Esophagus (tissue), 2 donors: Measurements from ENCODE around the gene CENPS. TPM values are rescaled to one million over a fixed set of nuclear protein-coding genes. Genes with fewer than 3 reads are reported as not detected.
A peak's percentile ranks its signal among the peaks of the same experiment; 100 is the strongest.

Experiments
- H3K27ac ChIP-seq, 2 donors: one replicate each; pipeline ENCODE4 v1.5.1; 2013; ENCODE audit warnings: low read depth in 2 of 2, mild to moderate bottlenecking in 2 of 2, inconsistent platforms in 1 of 2, low read length in 1 of 2, moderate library complexity in 1 of 2
- H3K27me3 ChIP-seq, 2 donors: one replicate each; pipeline ENCODE4 v1.6.1; 2013; ENCODE audit warnings: low read length in 2 of 2, control low read depth in 1 of 2, mild to moderate bottlenecking in 1 of 2; ENCODE audit not compliant: insufficient read depth in 2 of 2, control insufficient read depth in 1 of 2
- H3K36me3 ChIP-seq, 2 donors: one replicate each; pipeline ENCODE4 v1.6.1; 2013; ENCODE audit warnings: low read length in 1 of 2; ENCODE audit not compliant: control insufficient read depth in 2 of 2, insufficient read depth in 2 of 2
- H3K4me1 ChIP-seq, 2 donors: one replicate each; pipeline ENCODE4 v1.6.1; 2013; ENCODE audit warnings: low read length in 1 of 2; ENCODE audit not compliant: control insufficient read depth in 2 of 2, insufficient read depth in 2 of 2
- H3K4me3 ChIP-seq, 2 donors: one replicate each; pipeline ENCODE4 v1.5.1; 2013; ENCODE audit warnings: low read length in 2 of 2, mild to moderate bottlenecking in 2 of 2, low read depth in 1 of 2, moderate library complexity in 1 of 2
- H3K9me3 ChIP-seq, 2 donors: one replicate each; pipeline ENCODE4 v1.6.1; 2013; ENCODE audit warnings: mild to moderate bottlenecking in 2 of 2, low read depth in 1 of 2, low read length in 1 of 2, moderate library complexity in 1 of 2; ENCODE audit not compliant: control insufficient read depth in 2 of 2, insufficient read depth in 1 of 2
- WGBS, 2 donors: extraction: QIAGEN DNeasy Blood & Tissue Kit; methylation state at CpG; one replicate each; pipeline ENCODE4 v1.1.7; 2013; 5-methylcytosine and 5-hydroxymethylcytosine counted together
- polyA plus RNA-seq, 2 donors: library from polyadenylated mRNA; stranded (reverse); fragments of 200-250 nt; gene quantifications; one replicate each; pipeline ENCODE4 v1.2.3, GENCODE V29; 2013
- donor health status: healthy with polysubstance abuse.
- donor health status: Bipolar disorder and iron deficiency.

CENPS gene
- polyA plus RNA-seq, 2 donors = 15.3 to 17.8 TPM

GRCh38 chr1:10396870-10397269 is 33.4 kb upstream of the CENPS start:
- Histone ChIP-seq H3K36me3 (peaks cover 0 to 3% of the 10 kb centered on the region in 2 donors), H3K27me3 (no peaks in the 10 kb centered on the region)
- 84 to 88% methylated on average over 3 of the region's 3 CpGs for WGBS, 2 donors

DNA sequence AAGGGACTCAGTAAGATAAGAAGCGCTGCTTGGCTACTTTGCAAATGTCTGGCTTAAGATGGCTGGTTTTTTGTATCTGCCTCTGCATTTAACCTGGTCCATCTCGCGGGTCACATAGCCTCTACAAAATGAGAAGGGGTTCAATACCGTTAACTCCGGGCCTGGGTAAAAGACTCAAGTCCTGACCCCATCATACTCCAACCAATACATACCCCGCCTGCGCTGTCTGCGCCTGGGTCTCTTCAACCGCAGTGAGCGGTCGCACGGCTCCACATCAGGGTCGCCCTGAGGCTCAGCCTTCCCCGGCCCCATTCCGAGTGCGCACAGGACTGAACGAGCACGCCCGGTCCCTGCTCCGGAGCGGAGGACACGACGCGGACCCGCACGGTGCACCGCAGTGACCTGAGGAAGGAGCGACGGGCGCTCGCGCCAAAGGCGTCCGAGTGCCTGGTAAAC is 31.9 kb upstream of the CENPS start:
- no peaks in the 10 kb centered on the region for H3K27me3 ChIP-seq
- peak overlapping the region; percentile 73 to 84 for H3K27ac ChIP-seq
- 1% methylated on average over 34 of the region's 34 CpGs for WGBS, 2 donors
- no peaks in the 10 kb centered on the region for H3K9me3 ChIP-seq
- H3K36me3 ChIP-seq = peaks cover 0 to 3% of the 10 kb centered on the region in 2 donors
- peaks cover 0 to 6% of the 10 kb centered on the region in 2 donors for H3K4me1 ChIP-seq
- peak overlapping the region; percentile 84 to 96 for H3K4me3 ChIP-seq

More at GRCh38 chr1:10396870-10397269, 33.4 kb upstream of the CENPS start:
- Histone ChIP-seq H3K4me1 (peaks cover 0 to 4% of the 10 kb centered on the region in 2 donors), H3K4me3 (no peak overlapping the region), H3K9me3 (no peaks in the 10 kb centered on the region), H3K27ac (no peak overlapping the region)

DNA sequence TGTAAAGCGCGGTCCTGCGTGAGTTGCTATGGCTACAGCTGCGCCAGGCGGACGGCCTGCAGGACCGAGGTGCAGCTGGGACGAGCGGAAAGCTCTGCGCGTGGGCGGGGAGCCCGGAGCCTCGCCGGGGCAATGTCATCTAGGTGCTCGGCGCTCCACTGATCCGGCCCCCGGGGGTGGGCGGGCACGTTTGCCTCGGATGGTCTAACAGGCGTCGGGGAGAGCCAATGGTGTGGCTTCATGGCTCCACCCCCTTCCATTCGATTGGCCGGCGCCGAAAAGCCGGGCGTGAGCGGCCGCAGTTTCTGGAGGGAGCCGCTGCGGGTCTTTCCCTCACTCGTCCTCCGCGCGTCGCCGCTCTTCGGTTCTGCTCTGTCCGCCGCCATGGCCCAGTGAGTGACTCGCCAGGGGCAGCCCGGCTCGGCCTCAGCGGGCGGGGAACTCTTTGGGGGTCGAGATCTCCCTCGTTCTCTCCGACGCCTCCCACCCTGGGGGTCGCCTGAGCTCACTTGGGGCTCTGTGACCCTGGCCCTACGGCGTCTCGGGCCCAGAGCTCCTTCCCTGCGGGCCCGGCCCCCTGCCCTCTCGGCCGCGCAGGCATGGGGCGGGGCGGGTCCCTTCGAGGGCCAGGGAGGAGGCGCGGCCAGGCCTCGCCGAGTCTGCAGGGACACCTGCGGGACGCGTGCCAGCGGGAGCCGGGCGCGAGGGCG is 31.3 kb upstream of the CENPS start, which contains the start of gene PGD:
PGD (plus strand) TSS at position 331 of the 710 bp plus-strand sequence; CDS start at position 385, 54 bp downstream.
- H3K27ac ChIP-seq = peak within 1 kb of the TSS; percentile 95 to 98
- H3K36me3 ChIP-seq = peaks cover 0 to 5% of the 10 kb centered on the region in 2 donors
- peak within 1 kb of the TSS; percentile 84 to 96 for H3K4me3 ChIP-seq
- no peaks in the 10 kb centered on the region for H3K9me3 ChIP-seq
- H3K27me3 ChIP-seq = no peaks in the 10 kb centered on the region
- WGBS, 2 donors = 0 to 1% methylated on average over 74 to 76 of the region's 76 CpGs
- H3K4me1 ChIP-seq = peaks cover 0 to 6% of the 10 kb centered on the region in 2 donors

DNA sequence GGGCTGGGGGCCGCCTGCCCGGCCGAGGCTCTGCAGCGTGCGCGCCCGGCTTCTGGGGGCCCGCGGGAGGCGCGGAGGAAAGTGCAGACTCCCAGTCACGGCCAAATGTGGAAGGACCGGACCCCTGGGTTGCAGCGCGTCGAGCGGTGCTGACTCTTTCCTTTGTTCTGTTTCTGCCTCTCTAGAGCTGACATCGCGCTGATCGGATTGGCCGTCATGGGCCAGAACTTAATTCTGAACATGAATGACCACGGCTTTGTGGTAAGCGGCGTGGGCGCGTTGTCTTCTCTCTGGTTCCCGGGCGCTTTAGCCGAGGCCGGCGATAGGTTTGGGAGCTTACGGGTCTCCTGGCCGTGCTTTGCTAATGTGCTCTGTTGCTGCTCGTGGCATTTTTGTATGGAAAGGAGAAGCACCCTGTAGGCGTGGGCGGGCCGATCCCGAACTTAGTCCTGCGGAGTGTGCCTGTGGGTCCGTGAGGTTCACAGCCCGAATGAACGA is 30.7 kb upstream of the CENPS start:
- H3K27ac ChIP-seq = peak overlapping the region; percentile 95 to 98
- peak overlapping the region; percentile 84 to 96 for H3K4me3 ChIP-seq
- H3K9me3 ChIP-seq = no peaks in the 10 kb centered on the region
- H3K27me3 ChIP-seq = no peaks in the 10 kb centered on the region
- 1% methylated on average over 42 of the region's 42 CpGs for WGBS, 2 donors
- peaks cover 0 to 6% of the 10 kb centered on the region in 2 donors for H3K4me1 ChIP-seq
- H3K36me3 ChIP-seq = peaks cover 0 to 9% of the 10 kb centered on the region in 2 donors

DNA sequence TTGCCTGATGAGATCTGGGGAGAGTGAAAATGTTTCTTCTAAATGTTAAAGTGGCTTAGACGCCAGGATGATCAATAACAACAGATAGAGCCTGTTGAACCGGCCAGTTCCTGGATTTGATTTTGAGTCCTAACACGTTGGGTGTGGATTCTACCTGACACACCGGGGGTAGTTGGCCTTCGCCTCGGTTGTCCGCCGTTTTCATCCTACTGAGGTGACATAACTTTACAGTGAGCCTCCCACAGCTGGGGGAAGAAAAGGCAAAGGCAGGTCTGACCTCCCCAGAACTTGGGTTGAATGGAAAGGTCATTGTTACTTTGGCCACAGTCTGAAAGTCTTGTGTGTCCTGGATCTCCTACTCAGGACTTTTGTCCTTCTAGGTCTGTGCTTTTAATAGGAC is 30.2 kb upstream of the CENPS start:
- 34 to 37% methylated on average over 8 of the region's 8 CpGs for WGBS, 2 donors
- peaks cover 0 to 6% of the 10 kb centered on the region in 2 donors for H3K4me1 ChIP-seq

DNA sequence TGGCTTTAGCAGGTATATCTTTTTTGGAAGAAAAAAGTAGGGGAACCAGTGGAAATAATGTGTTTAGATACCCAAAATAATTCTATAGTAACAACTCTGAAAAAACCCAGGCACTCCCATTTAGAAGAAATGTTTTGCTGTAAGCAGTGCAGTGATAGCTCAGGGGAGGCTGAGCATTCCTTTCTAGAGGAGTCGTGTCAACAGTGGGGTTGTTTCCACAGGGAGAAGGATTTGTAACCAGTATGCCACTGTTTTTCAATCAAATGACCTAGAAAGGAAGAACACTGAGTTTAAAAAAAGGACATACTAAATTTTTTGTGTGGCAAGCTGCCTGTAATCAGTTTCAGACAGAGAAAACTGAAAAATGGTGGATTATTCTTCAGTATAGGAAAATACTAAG is 29.0 kb upstream of the CENPS start:
- Histone ChIP-seq H3K27me3 (no peaks in the 10 kb centered on the region), H3K36me3 (peaks cover 4 to 17% of the 10 kb centered on the region in 2 donors), H3K27ac (no peak overlapping the region), H3K9me3 (no peaks in the 10 kb centered on the region), H3K4me1 (peaks cover 0 to 6% of the 10 kb centered on the region in 2 donors), H3K4me3 (peak overlapping the region in 1 of 2 donors; percentile 84)
- WGBS, 2 donors = 61 to 63% methylated on average over 1 of the region's 1 CpG

More for the DNA sequence above, 30.2 kb upstream of the CENPS start:
- H3K27ac ChIP-seq = peak overlapping the region; percentile 95 to 98
- no peaks in the 10 kb centered on the region for H3K9me3 ChIP-seq
- H3K27me3 ChIP-seq = no peaks in the 10 kb centered on the region
- peaks cover 0 to 13% of the 10 kb centered on the region in 2 donors for H3K36me3 ChIP-seq
- peak overlapping the region; percentile 84 to 96 for H3K4me3 ChIP-seq

- Histone ChIP-seq H3K27me3 (no peaks in the 10 kb centered on the region), H3K9me3 (no peaks in the 10 kb centered on the region), H3K36me3 (peaks cover 14 to 30% of the 10 kb centered on the region in 2 donors), H3K4me1 (peaks cover 0 to 6% of the 10 kb centered on the region in 2 donors), H3K4me3 (no peak overlapping the region), H3K27ac (peak overlapping the region in 1 of 2 donors; percentile 40)
- WGBS, 2 donors = 90 to 94% methylated on average over 9 of the region's 9 CpGs
These were observed 27.4 kb upstream of the CENPS start for GRCh38 chr1:10402729-10403274.

DNA sequence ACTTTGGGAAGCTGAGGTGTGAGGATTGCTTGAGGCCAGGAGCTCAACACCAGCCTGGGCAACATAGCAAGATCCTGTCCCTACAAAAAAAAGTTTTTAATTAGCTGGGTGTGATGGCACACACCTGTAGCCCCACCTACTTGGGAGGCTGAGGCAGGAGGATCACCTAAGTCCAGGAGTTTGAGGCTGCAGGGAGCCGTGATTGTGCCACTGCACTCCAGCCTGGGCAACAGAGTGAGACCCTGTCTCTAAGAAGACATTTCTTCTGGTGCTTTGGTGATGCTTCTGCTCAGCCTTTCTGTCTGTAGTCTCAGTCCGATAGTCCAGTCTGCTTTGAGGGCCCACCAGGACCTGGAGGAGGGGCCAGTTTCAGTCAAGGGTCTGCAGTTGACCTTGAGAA is 23.0 kb upstream of the CENPS start:
- Histone ChIP-seq H3K27ac (no peak overlapping the region), H3K27me3 (no peaks in the 10 kb centered on the region), H3K36me3 (peaks cover 34 to 58% of the 10 kb centered on the region in 2 donors), H3K4me3 (no peak overlapping the region), H3K4me1 (peaks cover 0 to 1% of the 10 kb centered on the region in 2 donors), H3K9me3 (no peaks in the 10 kb centered on the region)
- WGBS, 2 donors = 89 to 97% methylated on average over 2 of the region's 2 CpGs

DNA sequence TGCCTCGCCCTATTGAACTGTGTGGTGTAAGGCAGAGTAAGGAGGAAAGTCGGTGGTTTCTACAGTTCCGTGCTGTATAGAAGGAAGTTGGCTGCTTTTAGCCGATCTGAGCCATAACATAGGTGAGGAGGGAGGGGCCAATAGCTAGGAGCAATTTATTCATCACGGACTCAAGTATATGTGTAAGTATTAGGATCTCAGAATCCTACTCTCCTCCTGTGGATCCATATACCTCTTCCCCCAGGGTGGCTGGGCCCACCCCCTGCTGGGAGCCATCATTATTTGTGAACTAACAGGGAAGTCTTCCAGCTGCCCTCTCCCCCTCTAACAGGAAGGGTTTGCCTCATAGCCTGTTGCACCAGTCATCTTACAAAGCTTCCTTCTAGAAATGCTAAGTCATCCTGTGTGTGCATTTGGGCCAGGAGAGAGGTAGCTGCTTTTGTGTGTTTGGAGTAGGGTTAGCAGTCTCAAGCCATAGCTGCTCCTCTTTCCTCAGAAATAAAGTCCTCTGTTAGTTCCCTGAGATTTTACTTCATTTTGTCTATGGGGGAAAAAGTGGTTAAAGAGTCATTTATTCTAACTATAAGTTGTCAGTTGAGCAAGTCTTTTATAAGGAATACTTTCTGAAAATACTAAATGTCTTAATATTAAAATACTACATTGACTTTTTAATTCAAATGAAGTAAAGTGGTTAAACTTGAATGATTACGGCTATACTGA is 14.9 kb upstream of the CENPS start:
- no peaks in the 10 kb centered on the region for H3K27me3 ChIP-seq
- no peaks in the 10 kb centered on the region for H3K9me3 ChIP-seq
- 57 to 63% methylated on average over 6 of the region's 6 CpGs for WGBS, 2 donors
- H3K4me1 ChIP-seq = peaks cover 0 to 8% of the 10 kb centered on the region in 2 donors
- H3K27ac ChIP-seq = peak overlapping the region; percentile 83 to 92
- no peak overlapping the region for H3K4me3 ChIP-seq
- H3K36me3 ChIP-seq = peaks cover 17 to 39% of the 10 kb centered on the region in 2 donors
